ENCODE results near the gene MAGEA2B.
"Not testable (repeated sequence)": the region's sequence is repeated elsewhere in the genome, so short reads cannot be mapped to it uniquely, and the experiment has no call there.

Gene MAGEA2B, protein sequence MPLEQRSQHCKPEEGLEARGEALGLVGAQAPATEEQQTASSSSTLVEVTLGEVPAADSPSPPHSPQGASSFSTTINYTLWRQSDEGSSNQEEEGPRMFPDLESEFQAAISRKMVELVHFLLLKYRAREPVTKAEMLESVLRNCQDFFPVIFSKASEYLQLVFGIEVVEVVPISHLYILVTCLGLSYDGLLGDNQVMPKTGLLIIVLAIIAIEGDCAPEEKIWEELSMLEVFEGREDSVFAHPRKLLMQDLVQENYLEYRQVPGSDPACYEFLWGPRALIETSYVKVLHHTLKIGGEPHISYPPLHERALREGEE

GRCh38 chrX:152713815-152714787 is at the start of gene MAGEA2B:
Gene MAGEA2B (plus strand): TSS chrX:152714628. CDS start chrX:152717107, 2,479 bp downstream.
- DNase-seq (ENCODE audit: low spot score): not testable (repeated sequence)

GRCh38 chrX:152674135-152674534 is 40.3 kb upstream of the MAGEA2B start:
- DNase-seq (ENCODE audit: low spot score): no peak

GRCh38 chrX:152674652-152675051 is 39.8 kb upstream of the MAGEA2B start:
- DNase-seq (ENCODE audit: low spot score): not testable (repeated sequence)

DNA sequence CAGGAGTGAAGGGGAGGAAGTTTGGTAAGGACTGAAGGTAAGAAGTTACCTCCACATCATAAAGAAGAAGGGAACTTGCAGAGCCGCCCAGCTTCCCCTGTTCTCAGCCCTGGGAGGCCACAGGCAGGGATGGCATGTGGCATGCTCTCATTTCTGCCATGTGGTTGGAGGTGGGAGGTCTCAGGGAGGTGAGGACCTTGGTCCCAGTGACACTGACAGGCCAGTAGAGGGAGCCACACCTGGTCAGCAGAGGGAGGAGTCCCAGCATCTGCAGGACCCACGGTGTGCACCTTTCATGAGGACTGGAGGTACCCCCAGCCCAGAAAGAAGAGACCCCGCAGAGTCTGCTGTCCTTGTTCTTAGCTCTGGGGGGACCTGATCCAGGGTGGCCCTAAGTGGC is 33.4 kb upstream of the MAGEA2B start:
- DNase-seq (ENCODE audit: low spot score): not testable (repeated sequence)

GRCh38 chrX:152697952-152698931 is 16.2 kb upstream of the MAGEA2B start, which contains the start of gene MAGEA3:
Gene MAGEA3 (plus strand): TSS chrX:152698794. CDS start chrX:152700833, 2,039 bp downstream.
- not testable (repeated sequence) for DNase-seq (ENCODE audit: low spot score)

DNA sequence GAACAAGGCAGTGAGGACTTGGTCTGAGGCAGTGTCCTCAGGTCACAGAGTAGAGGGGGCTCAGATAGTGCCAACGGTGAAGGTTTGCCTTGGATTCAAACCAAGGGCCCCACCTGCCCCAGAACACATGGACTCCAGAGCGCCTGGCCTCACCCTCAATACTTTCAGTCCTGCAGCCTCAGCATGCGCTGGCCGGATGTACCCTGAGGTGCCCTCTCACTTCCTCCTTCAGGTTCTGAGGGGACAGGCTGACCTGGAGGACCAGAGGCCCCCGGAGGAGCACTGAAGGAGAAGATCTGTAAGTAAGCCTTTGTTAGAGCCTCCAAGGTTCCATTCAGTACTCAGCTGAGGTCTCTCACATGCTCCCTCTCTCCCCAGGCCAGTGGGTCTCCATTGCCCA is 14.0 kb upstream of the MAGEA2B start:
- not testable (repeated sequence) for DNase-seq (ENCODE audit: low spot score)

GRCh38 chrX:152706500-152706899 is 7.9 kb upstream of the MAGEA2B start:
- DNase-seq (ENCODE audit: low spot score): not testable (repeated sequence)

DNA sequence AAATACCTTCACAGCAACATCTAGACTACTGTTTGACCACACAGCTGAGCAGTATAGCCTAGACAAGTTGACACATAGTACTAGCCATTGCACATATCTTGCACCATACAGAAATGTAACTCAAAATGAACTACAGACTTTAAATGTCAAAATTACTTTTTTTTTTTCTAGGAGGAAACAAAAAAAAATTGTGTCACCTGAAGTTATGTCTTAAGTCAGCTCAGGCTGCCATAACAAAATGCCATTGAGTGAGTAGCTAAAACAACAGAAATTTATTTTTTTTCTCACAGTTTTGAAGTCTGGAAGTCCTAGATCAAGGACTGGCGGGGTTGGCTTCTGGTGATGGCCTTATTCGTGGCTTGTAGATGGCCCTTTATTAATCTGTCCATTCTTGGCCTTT is 5.3 kb upstream of the MAGEA2B start, which contains the start of gene CSAG2:
Gene CSAG2, minus strand, starts transcription at position 101 of the 400 bp plus-strand sequence. CDS start 161 bp downstream, outside the sequence.
- DNase-seq (ENCODE audit: low spot score): not testable (repeated sequence)

GRCh38 chrX:152713195-152713594 is 1.2 kb upstream of the MAGEA2B start:
- not testable (repeated sequence) for DNase-seq (ENCODE audit: low spot score)

GRCh38 chrX:152725409-152725808 is 11.0 kb downstream of the MAGEA2B start:
- no peak for DNase-seq (ENCODE audit: low spot score)

GRCh38 chrX:152733261-152733975 is 19.0 kb downstream of the MAGEA2B start, which contains the start of the genes CSAG1 and MAGEA12:
Gene CSAG1 (minus strand): TSS chrX:152733721. CDS start chrX:152732460, 1,261 bp downstream.
Gene MAGEA12 (plus strand): TSS chrX:152733757. CDS start chrX:152736162, 2,405 bp downstream.
- DNase-seq (ENCODE audit: low spot score): no peak

DNA sequence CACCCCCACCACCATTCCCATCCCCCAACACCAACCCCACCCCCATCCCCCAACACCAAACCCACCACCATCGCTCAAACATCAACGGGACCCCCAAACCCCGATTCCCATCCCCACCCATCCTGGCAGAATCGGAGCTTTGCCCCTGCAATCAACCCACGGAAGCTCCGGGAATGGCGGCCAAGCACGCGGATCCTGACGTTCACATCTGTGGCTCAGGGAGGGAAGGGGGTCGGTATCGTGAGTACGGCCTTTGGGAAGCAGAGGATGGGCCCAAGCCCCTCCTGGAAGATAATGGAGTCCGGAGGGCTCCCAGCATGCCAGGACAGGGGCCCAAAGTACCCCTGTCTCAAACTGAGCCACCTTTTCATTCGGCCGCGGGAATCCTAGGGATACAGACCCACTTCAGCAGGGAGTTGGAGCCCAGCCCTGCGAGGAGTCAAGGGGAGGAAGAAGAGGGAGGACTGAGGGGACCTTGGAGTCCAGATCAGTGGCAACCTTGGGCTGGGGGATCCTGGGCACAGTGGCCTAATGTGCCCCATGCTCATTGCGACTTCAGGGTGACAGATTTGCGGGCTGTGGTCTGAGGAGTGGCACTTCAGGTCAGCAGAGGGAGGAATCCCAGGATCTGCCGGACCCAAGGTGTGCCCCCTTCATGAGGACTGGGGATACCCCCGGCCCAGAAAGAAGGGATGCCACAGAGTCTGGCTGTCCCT is 19.9 kb downstream of the MAGEA2B start:
- not testable (repeated sequence) for DNase-seq (ENCODE audit: low spot score)

- DNase-seq (ENCODE audit: low spot score): no peak
Measured at GRCh38 chrX:152735101-152735500, 20.7 kb downstream of the MAGEA2B start.

- DNase-seq (ENCODE audit: low spot score): no peak
Measured at GRCh38 chrX:152735860-152736511, 21.6 kb downstream of the MAGEA2B start.

DNA sequence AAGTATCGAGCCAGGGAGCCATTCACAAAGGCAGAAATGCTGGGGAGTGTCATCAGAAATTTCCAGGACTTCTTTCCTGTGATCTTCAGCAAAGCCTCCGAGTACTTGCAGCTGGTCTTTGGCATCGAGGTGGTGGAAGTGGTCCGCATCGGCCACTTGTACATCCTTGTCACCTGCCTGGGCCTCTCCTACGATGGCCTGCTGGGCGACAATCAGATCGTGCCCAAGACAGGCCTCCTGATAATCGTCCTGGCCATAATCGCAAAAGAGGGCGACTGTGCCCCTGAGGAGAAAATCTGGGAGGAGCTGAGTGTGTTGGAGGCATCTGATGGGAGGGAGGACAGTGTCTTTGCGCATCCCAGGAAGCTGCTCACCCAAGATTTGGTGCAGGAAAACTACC is 22.1 kb downstream of the MAGEA2B start:
- DNase-seq (ENCODE audit: low spot score): not testable (repeated sequence)

DNA sequence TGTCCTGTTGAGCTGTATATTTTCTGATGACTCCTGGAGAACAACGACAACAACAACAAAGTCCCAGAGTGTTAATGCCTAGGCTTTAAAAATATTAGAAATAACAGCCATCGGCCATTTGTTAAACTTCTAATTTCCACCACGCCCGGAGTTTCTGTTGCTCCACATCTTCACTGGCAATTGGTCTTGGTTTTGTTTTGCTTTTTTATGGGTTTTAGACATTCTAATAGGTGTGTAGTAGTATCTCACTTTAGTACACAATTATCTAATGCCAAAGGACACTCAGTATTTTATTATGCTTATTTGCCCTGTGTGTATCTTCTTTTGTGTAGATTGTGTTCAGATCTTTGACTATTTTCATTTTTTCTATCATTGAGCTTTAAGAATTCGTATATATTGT is 24.1 kb downstream of the MAGEA2B start:
- no peak for DNase-seq (ENCODE audit: low spot score)

- DNase-seq (ENCODE audit: low spot score): not testable (repeated sequence)
Measured at GRCh38 chrX:152753686-152754650, 39.5 kb downstream of the MAGEA2B start, which contains the start of gene MAGEA2. Gene MAGEA2 (minus strand): TSS chrX:152753842. CDS start chrX:152751363, 2,479 bp downstream.

DNA sequence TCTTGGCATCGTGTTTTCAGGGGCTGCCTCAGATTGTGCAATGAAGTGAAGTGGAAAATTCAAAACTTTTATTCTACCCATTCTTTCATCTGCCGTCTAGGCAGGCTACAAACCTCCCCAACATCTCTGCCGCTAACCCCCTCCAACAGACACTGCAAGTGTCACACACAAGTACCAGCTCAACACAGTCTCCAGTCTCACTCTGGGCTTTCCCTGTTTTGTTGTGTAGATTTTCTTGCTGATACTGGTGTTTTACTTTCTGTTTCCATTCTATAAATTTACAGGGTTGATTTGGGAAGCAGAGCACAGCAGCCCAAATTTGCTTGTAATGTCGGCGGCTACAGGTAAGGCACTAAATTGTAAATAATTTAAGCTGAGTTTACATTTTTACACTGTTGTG is 40.4 kb downstream of the MAGEA2B start:
- not testable (repeated sequence) for DNase-seq (ENCODE audit: low spot score)

Measured in RKO (cell line).